Endothelial cell of umbilical vein (primary cell): ENCODE measurements around the gene SOX11. TPM values are rescaled to one million over a fixed set of nuclear protein-coding genes. Genes with fewer than 3 reads are reported as not detected.

Experiments
- BruUV-seq: library from RNA; stranded (reverse); fragments of 400-500 nt; replicated peaks from 2 replicates; lab custom pipeline; 2021; lab: Mats Ljungman, UMichigan
- CTCF ChIA-PET: fragments of 300-600, 350-600 bp; sonication (Branson Sonifier 250); formaldehyde crosslinking; loops from one replicate; lab custom pipeline; 2021; ENCODE audit warnings: antibody characterized with exemption, inconsistent platforms; lab: Charles Lee
- POLR2A ChIA-PET: fragments of 300-600, 350-600 bp; sonication (Branson Sonifier 250); formaldehyde crosslinking; loops from one replicate; lab custom pipeline; 2021; ENCODE audit warnings: antibody characterized with exemption, inconsistent platforms; lab: Charles Lee
- DNase-seq: peaks from one replicate; pipeline ENCODE4 v3.0.0-alpha.2; 2011; ENCODE audit warnings: low read depth, low spot score
- FAIRE-seq: peaks from 2 replicates; lab custom pipeline; 2011; peaks lifted over from hg19 to GRCh38; lab: Jason Lieb, UNC
- H2AFZ ChIP-seq: 2 replicates; pipeline ENCODE4 v1.6.0; 2012; ENCODE audit warnings: low read depth, low read length, control low read depth, inconsistent platforms
- H3K27ac ChIP-seq: 2 replicates; pipeline ENCODE4 v1.5.1; 2011; ENCODE audit warnings: low read depth, mild to moderate bottlenecking, control low read depth, low read length, moderate library complexity; ENCODE audit not compliant: insufficient read depth
- H3K27me3 ChIP-seq, 2 experiments: 2 replicates each; pipeline versions ENCODE4 v1.6.0 to v1.6.1; 2011; ENCODE audit warnings: low read length in 2 of 2, mixed read lengths in 1 of 2; ENCODE audit not compliant: control insufficient read depth in 2 of 2, insufficient read depth in 2 of 2
- H3K36me3 ChIP-seq, 2 experiments: 2 replicates in 1 of 2; 3 replicates in 1 of 2; pipeline ENCODE4 v1.5.1; 2011; ENCODE audit warnings: low read length in 2 of 2, mild to moderate bottlenecking in 1 of 2, moderate library complexity in 1 of 2; ENCODE audit not compliant: control insufficient read depth in 2 of 2, insufficient read depth in 2 of 2; ENCODE audit errors: extremely low read depth in 1 of 2
- H3K4me1 ChIP-seq: 3 replicates; pipeline ENCODE4 v1.5.1; 2011; ENCODE audit warnings: mild to moderate bottlenecking, low read length; ENCODE audit not compliant: control insufficient read depth, insufficient read depth; ENCODE audit errors: extremely low read depth
- H3K4me2 ChIP-seq: 2 replicates; pipeline ENCODE4 v1.6.1; 2011; ENCODE audit warnings: low read length, control low read depth, mixed read lengths; ENCODE audit not compliant: insufficient read depth
- H3K4me3 ChIP-seq, 3 experiments: fragments of 200-600 bp in 1 of 3; sonication (generic), shearing (Covaris generic) in 1 of 3; replicated peaks in 1 of 3; 2 replicates each; pipeline ENCODE4 v1.5.1; 2011 to 2016; ENCODE audit warnings: control low read depth in 3 of 3, low read length in 3 of 3, mild to moderate bottlenecking in 2 of 3, inconsistent platforms in 1 of 3, low read depth in 1 of 3, moderate library complexity in 1 of 3; ENCODE audit not compliant: insufficient read depth in 1 of 3
- H3K79me2 ChIP-seq: 2 replicates; pipeline ENCODE4 v1.6.0; 2012; ENCODE audit warnings: low read length, inconsistent platforms; ENCODE audit not compliant: control insufficient read depth, insufficient read depth
- H3K9ac ChIP-seq: replicated peaks from 2 replicates; pipeline ENCODE3; 2011; ENCODE audit warnings: low read length, control low read depth; ENCODE audit not compliant: insufficient read depth; ENCODE audit errors: extremely low read depth
- H3K9me1 ChIP-seq: replicated peaks from 3 replicates; pipeline ENCODE4 v1.6.0; 2011; ENCODE audit warnings: mild to moderate bottlenecking, low read length; ENCODE audit not compliant: control insufficient read depth, insufficient read depth; ENCODE audit errors: extremely low read depth
- H3K9me3 ChIP-seq: replicated peaks from 2 replicates; pipeline ENCODE4 v1.5.1; 2012; ENCODE audit warnings: low read length, inconsistent platforms; ENCODE audit not compliant: control insufficient read depth, insufficient read depth
- H4K20me1 ChIP-seq: replicated peaks from 2 replicates; pipeline ENCODE3; 2011; ENCODE audit warnings: mild to moderate bottlenecking, low read length; ENCODE audit not compliant: control insufficient read depth, insufficient read depth; ENCODE audit errors: extremely low read depth
- CTCF ChIP-seq, 2 donors: IDR thresholded peaks; 1 replicate in 1 of 2; 2 replicates in 1 of 2; pipeline ENCODE4 v1.5.1; 2011; ENCODE audit warnings: low read length in 2 of 2, mild to moderate bottlenecking in 2 of 2, moderate library complexity in 2 of 2, control low read depth in 1 of 2, inconsistent platforms in 1 of 2, low read depth in 1 of 2; ENCODE audit not compliant: insufficient read depth in 1 of 2; ENCODE audit errors: extremely low read depth in 1 of 2
- EZH2 ChIP-seq: IDR thresholded peaks from 2 replicates; pipeline ENCODE4 v1.6.1; 2012; ENCODE audit warnings: borderline replicate concordance, low read depth, mild to moderate bottlenecking, moderate library complexity, low read length, inconsistent platforms; ENCODE audit not compliant: severe bottlenecking
- FOS ChIP-seq: IDR thresholded peaks from 2 replicates; pipeline ENCODE4 v1.6.1; 2011; ENCODE audit warnings: mild to moderate bottlenecking, low read length, moderate library complexity, borderline replicate concordance; ENCODE audit not compliant: insufficient read depth
- GATA2 ChIP-seq: IDR thresholded peaks from 2 replicates; pipeline ENCODE4 v1.7.0; 2011; ENCODE audit warnings: low read depth, mild to moderate bottlenecking, moderate library complexity, mixed read lengths, low read length; ENCODE audit not compliant: insufficient read length, insufficient read depth
- JUN ChIP-seq: IDR thresholded peaks from 2 replicates; pipeline ENCODE4 v1.6.1; 2011; ENCODE audit warnings: borderline replicate concordance, low read depth; ENCODE audit not compliant: insufficient read length, insufficient read depth
- MYC ChIP-seq: IDR thresholded peaks from one replicate; pipeline ENCODE4 v1.6.1; 2011; ENCODE audit warnings: mild to moderate bottlenecking, low read depth, low read length
- POLR2A ChIP-seq: IDR thresholded peaks from 2 replicates; pipeline ENCODE4 v1.6.1; 2012; ENCODE audit warnings: low read depth, mild to moderate bottlenecking, control low read depth, low read length
- POLR2AphosphoS5 ChIP-seq: IDR thresholded peaks from 2 replicates; pipeline ENCODE4 v1.6.1; 2012; ENCODE audit warnings: low read depth, mild to moderate bottlenecking, control low read depth, low read length, moderate library complexity; ENCODE audit not compliant: insufficient read depth
- dilution Hi-C: fragments of 300-500 bp; cut with MboI; formaldehyde crosslinking; loops from one replicate; pipeline ENCODE4 v1.15.0; 2019; ENCODE audit warnings: low sequenced_read_pairs; ENCODE audit not compliant: extremely low pct_ligation_motif_present
- intact Hi-C: fragments of 100-400 bp; cut with micrococcal nuclease; formaldehyde crosslinking; loops from one replicate; pipeline ENCODE4 v1.10.0; 2022
- polyA plus RNA-seq, 4 experiments: library from polyadenylated mRNA; depleted of rRNA in 3 of 4; stranded (reverse) in 3 of 4; unstranded in 1 of 4; fragments of >200 nt; gene quantifications; 2 replicates each; pipeline versions ENCODE4 v1.2.1 to v1.2.3, GENCODE V29; 2011 to 2012; ENCODE audit warnings: missing spikeins in 1 of 4
- total RNA-seq: library from RNA; stranded (reverse); gene quantifications from 2 replicates; pipeline ENCODE4 v1.2.3, GENCODE V29; 2021
- TF ChIP-seq, protein P1 (sequence below): IDR thresholded peaks from 2 replicates; pipeline ENCODE4 v1.6.1; 2011; ENCODE audit not compliant: insufficient read depth, insufficient read length

SOX11 gene
- total and polyA plus RNA-seq, 2 donors (not counting 3 experiments of a cell fraction or from before 2014, with no cell fraction given), result not detected

DNA sequence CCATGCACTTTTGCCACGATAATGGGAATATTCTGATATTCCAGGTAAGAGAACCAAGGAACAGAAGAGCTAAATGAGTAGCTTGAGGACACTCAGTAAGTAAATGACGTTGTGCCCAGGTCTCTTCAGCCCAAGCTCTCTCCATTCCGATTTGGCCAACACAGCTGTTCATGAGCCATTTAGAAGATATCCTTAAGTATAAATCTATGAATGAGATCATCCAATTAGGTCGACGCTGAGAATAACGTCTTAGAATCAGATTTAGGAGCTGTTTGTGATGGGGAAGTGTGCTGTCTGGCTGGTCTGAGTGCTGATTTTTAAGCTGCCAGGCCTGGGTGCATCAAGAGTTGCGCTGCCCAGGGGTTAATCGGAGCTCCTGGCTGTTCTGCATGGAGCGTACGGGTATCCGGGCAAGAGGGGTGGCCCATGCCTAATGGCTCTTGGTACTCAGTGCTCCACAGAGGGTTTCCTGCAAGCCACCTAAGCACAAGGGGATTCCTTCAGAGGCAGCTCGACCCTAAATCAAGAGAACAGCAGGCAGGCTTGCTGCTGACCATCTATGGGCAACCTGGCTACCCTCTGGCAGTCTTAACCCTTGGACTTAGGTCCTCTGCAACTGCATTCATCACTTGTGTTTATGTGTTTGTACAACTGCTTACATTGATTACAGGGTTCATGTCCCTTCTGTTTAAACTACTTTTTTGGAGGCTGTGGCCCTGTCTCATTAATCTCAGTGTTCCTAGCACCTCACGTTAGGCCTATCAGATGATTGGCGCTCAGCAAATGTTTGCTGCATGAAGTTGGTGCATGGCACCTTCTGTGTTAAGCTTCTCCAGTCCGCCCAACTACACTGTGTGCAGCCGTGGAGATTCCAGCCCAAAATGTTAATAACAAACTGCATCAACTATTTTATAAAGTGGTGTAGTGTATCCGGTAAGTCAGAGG lies 31.9 kb downstream of the SOX11 start:
- dilution Hi-C loops, result no loop called here
- FAIRE-seq, result no peak
- Histone ChIP-seq H3K4me2 (no peak overlapping the region), H3K4me1 (no peaks in the 10 kb centered on the region), H3K27ac (no peak overlapping the region), H4K20me1 (no peaks in the 10 kb centered on the region), H3K9ac (no peak overlapping the region), H3K27me3 (no peaks in the 10 kb centered on the region), H3K36me3 (no peaks in the 10 kb centered on the region), H3K4me3 (no peak overlapping the region), H2AFZ (no peak overlapping the region), H3K9me1 (no peaks in the 10 kb centered on the region), H3K9me3 (peaks cover 6% of the 10 kb centered on the region), H3K79me2 (no peaks in the 10 kb centered on the region)
- DNase-seq, result no peak
- ChIA-PET POLR2A (no interaction called here), CTCF (no interaction called here)
- intact Hi-C loops, result no loop called here
- TF ChIP-seq FOS (no peak), POLR2A (no peak), JUN (no peak), CTCF (IDR thresholded peaks at IDR 0.05; ENCODE audit: extremely low read depth in 1 of 2, insufficient read depth in 1 of 2, low read depth in 1 of 2, low read length in 2 of 2) (no peak), GATA2 (no peak), EZH2 (no peak), POLR2AphosphoS5 (no peak), MYC (no peak)
- TF ChIP-seq, protein P1, sequence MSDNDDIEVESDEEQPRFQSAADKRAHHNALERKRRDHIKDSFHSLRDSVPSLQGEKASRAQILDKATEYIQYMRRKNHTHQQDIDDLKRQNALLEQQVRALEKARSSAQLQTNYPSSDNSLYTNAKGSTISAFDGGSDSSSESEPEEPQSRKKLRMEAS, result no peak
- no TSS peak for BruUV-seq
